ENCODE results near the gene ZSCAN21.

ZSCAN21 gene

GRCh38 chr7:100017875-100018274 is 31.7 kb upstream of the ZSCAN21 start:
- no peak overlapping the region for H3K4me3 ChIP-seq (ENCODE audit: control insufficient read depth, low read depth, low read length)
- no peak for DNase-seq (ENCODE audit: low read depth)
- TF ChIP-seq CTCF (IDR thresholded peaks at IDR 0.05; ENCODE audit: control insufficient read depth, insufficient read depth, low read depth, low read length, missing control alignments): no peak

- TF ChIP-seq CTCF (IDR thresholded peaks at IDR 0.05; ENCODE audit: control insufficient read depth, insufficient read depth, low read depth, low read length, missing control alignments): no peak
- no peak overlapping the region for H3K4me3 ChIP-seq (ENCODE audit: control insufficient read depth, low read depth, low read length)
- DNase-seq (ENCODE audit: low read depth): no peak
Measured at GRCh38 chr7:100019908-100020307, 29.7 kb upstream of the ZSCAN21 start.

GRCh38 chr7:100021297-100021696 is 28.3 kb upstream of the ZSCAN21 start:
- DNase-seq (ENCODE audit: low read depth): no peak
- H3K4me3 ChIP-seq (ENCODE audit: control insufficient read depth, low read depth, low read length): no peak overlapping the region
- TF ChIP-seq CTCF (IDR thresholded peaks at IDR 0.05; ENCODE audit: control insufficient read depth, insufficient read depth, low read depth, low read length, missing control alignments): no peak

- no peak for DNase-seq (ENCODE audit: low read depth)
- no peak overlapping the region for H3K4me3 ChIP-seq (ENCODE audit: control insufficient read depth, low read depth, low read length)
- no peak for TF ChIP-seq CTCF (IDR thresholded peaks at IDR 0.05; ENCODE audit: control insufficient read depth, insufficient read depth, low read depth, low read length, missing control alignments)
Measured at GRCh38 chr7:100022621-100023020, 27.0 kb upstream of the ZSCAN21 start.

GRCh38 chr7:100023526-100023925 is 26.0 kb upstream of the ZSCAN21 start:
- TF ChIP-seq CTCF (IDR thresholded peaks at IDR 0.05; ENCODE audit: control insufficient read depth, insufficient read depth, low read depth, low read length, missing control alignments): no peak
- no peak for DNase-seq (ENCODE audit: low read depth)
- H3K4me3 ChIP-seq (ENCODE audit: control insufficient read depth, low read depth, low read length): no peak overlapping the region

GRCh38 chr7:100024020-100024619 is 25.5 kb upstream of the ZSCAN21 start:
- DNase-seq (ENCODE audit: low read depth): no peak
- no peak for TF ChIP-seq CTCF (IDR thresholded peaks at IDR 0.05; ENCODE audit: control insufficient read depth, insufficient read depth, low read depth, low read length, missing control alignments)
- no peak overlapping the region for H3K4me3 ChIP-seq (ENCODE audit: control insufficient read depth, low read depth, low read length)

- H3K4me3 ChIP-seq (ENCODE audit: control insufficient read depth, low read depth, low read length): no peak overlapping the region
- no peak for TF ChIP-seq CTCF (IDR thresholded peaks at IDR 0.05; ENCODE audit: control insufficient read depth, insufficient read depth, low read depth, low read length, missing control alignments)
- no peak for DNase-seq (ENCODE audit: low read depth)
Measured at GRCh38 chr7:100027197-100027596, 22.4 kb upstream of the ZSCAN21 start.
